Ovary (tissue), 3 donors: ENCODE data around the gene NFATC3.

ENCODE experiments used
- EP300 ChIP-seq: sonication (generic); formaldehyde crosslinking; IDR thresholded peaks from one replicate; pipeline ENCODE4 v1.6.1; 2017; ENCODE audit warnings: antibody characterized with exemption
- POLR2A ChIP-seq: fragments of 450-650 bp; IDR thresholded peaks from one replicate; pipeline ENCODE4 v1.6.1; 2017; ENCODE audit warnings: antibody characterized with exemption, mild to moderate bottlenecking, moderate library complexity
- TF ChIP-seq, protein P1 (sequence below), 3 donors: fragments of 450-650 bp in 2 of 3; fragments of 200-600 bp in 1 of 3; IDR thresholded peaks; one replicate each; pipeline versions ENCODE4 v1.5.1 to v1.8.0; 2016 to 2022; ENCODE audit warnings: antibody characterized with exemption in 3 of 3, mild to moderate bottlenecking in 1 of 3
- donor health status: DM: no; HTN: no; CAD: no.

DNA sequence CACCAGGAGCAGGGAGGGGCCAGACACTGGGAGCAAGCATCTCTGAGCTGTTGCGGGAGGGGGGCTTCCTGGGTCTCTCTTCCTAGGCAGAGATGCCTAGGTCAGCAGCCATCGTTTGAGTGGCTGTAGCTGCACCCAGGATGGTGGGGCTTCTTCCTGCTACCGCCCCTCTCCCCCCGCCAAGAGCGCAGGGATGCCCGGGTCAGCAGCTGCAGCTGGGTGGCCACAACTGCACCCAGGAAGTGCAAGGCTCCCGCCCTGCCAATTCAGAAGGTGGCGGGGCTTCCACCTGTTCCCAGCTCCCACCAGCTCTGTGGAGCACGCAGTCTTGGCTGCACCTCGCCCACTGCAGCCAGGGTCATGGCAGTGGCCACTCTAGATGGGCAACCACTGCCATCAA lies 103.0 kb downstream of the NFATC3 start:
- TF ChIP-seq POLR2A, result no peak
- TF ChIP-seq, protein P1, sequence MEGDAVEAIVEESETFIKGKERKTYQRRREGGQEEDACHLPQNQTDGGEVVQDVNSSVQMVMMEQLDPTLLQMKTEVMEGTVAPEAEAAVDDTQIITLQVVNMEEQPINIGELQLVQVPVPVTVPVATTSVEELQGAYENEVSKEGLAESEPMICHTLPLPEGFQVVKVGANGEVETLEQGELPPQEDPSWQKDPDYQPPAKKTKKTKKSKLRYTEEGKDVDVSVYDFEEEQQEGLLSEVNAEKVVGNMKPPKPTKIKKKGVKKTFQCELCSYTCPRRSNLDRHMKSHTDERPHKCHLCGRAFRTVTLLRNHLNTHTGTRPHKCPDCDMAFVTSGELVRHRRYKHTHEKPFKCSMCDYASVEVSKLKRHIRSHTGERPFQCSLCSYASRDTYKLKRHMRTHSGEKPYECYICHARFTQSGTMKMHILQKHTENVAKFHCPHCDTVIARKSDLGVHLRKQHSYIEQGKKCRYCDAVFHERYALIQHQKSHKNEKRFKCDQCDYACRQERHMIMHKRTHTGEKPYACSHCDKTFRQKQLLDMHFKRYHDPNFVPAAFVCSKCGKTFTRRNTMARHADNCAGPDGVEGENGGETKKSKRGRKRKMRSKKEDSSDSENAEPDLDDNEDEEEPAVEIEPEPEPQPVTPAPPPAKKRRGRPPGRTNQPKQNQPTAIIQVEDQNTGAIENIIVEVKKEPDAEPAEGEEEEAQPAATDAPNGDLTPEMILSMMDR (IDR thresholded peaks at IDR 0.05), result no peak
- TF ChIP-seq EP300, result no peak
